GM19351 (cell line): ENCODE results near the gene ITGBL1.

Source experiments
- ATAC-seq: cut with Tn5 transposase; IDR thresholded peaks from one replicate; pipeline ENCODE4 v1.9.1; 2021; ENCODE audit warnings: mild to moderate bottlenecking, moderate library complexity; ENCODE audit not compliant: unreplicated experiment

The ITGBL1 gene

DNA sequence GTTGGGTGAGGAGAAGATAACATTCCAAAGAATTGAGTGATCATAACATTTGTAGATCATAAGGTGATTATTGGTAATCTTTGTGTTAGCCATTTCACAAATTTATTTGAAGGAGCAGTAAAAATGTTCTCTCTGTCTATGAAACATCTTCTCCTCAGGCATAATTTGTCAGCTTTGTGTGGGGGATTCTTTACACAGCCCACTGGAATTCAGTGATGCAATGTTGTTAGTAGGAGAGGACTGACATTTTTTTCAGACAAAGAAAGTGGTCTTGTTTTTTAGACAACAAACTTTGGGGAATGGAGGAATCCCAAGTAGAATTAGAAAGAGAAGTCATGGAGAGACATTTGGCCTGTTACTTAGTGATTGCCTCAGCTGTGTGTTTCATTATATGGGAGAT is 100.3 kb downstream of the ITGBL1 start:
- no peak for ATAC-seq

DNA sequence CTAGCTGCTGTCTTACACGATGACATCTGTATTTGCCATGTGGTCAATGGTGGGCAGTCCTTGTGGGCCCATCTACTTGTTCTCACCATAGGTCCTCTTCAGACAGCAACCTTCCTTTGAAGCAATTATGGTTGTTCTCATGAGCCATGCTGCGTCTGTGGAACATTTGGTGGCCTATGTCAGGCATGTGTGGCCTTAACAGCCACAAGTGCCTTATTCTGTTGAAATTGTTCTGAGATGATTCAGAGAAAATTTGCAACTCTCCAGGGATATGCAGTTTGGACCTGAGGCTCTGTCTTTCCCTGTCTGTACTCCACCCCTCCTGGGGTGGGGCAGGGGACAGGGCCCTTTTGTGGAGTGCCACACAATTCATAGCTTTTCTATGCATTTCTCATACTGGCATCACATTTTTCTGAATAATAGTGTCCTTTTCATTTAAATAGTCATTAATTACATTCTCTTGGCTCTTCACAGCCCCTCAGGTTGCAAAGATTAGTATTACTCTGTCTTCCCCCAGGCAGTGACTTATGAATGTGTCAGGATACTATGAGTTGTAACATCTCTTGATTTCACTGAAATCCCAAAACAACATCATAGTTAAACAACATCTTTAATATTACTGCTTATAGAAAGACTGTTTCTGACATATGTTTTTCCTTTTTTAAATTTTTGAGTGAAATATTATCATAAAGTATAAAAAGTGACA is 102.1 kb downstream of the ITGBL1 start:
- ATAC-seq, result no peak

DNA sequence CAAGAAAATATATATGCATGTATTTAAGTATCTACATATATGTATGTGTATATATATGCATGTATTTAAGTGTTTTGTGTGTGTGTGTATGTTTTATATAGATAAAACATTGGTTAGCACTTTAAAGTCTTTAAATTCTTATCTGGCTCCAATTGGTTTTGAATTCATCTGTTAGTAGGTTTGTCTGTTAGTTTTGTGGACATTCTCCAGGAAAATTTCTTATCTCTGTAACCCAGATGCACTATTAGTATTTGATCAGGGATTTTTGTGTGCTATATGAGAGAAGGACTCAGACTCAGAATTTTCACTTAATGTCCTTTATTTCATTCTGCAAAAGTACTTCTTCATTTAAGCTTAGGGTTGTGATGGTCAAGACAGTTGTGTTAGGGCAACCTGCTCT is 103.1 kb downstream of the ITGBL1 start:
- ATAC-seq, result no peak

DNA sequence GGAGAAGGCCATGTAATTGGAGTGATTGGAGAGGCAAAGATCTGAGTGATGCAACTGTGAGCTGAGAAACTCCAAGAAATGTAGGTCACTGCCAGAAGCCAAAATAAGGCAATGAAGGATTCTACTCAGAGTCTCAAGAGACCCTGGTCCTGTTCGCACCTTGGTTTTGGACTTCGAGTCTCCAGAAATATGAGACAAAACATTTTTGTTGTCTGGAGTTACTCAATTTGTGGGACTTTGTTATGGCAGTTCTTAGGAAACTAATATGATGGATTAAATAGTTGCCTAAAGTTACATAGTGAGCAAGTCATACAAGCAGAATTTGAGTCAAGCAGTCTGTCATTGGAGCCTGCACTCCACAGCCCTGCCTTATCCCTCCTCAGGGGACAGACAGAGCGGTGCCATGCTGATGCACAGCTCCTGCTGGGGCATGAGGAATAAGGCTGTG is 104.2 kb downstream of the ITGBL1 start:
- ATAC-seq, result no peak

DNA sequence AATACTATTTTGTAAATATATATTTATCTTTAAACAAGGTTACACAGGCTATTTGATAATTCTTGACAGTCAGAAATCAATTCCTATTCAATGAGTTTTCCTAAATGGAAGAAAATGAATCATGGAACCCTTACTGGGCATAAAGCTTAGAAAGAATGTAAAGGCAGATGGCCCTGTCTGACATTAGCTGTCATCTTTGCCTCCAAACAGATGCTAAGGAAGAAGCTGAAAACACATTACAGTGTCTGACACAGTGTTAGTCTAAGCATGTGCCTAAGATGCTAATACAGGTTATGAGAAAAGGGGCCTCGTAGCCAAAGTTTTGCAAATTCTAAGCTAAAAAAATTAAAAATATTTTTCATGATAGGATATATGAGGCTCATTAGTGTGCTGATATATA is 112.8 kb downstream of the ITGBL1 start:
- no peak for ATAC-seq

DNA sequence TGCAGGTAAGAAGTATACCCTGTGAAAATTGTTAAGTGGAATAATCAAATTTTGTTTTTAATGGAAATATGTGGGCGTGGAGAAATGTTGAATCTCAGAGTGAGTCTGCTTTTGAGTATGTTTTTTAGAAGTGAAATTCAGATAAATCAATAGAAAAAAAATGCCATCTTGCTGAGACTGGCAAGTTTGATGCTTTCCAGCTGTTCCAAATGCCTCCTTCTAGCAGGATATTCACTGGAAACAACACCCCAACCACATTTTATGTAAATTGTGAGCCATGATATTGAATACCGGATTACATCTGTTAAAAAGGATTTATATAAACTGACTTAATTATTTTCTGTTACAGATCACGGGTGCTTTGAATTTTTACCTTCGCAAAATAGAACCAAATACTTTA is 115.4 kb downstream of the ITGBL1 start:
- no peak for ATAC-seq

DNA sequence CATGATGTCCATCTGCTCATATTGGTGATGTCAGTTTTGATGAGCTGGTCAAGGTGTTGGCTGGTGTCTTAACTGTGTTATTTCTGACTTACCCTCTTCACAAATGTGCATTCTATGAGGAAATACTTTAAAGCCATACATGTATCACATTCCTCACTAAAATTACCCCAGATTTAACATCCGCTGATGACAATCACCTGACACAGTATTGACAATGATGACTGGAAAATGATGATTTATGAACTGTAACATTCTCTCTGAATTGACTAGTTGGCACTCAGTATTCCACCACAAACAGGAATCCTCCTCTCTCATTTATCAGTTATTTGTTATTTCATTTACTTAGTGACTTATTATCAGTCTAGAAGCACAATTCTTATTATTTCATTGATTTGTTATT is 117.3 kb downstream of the ITGBL1 start:
- no peak for ATAC-seq

DNA sequence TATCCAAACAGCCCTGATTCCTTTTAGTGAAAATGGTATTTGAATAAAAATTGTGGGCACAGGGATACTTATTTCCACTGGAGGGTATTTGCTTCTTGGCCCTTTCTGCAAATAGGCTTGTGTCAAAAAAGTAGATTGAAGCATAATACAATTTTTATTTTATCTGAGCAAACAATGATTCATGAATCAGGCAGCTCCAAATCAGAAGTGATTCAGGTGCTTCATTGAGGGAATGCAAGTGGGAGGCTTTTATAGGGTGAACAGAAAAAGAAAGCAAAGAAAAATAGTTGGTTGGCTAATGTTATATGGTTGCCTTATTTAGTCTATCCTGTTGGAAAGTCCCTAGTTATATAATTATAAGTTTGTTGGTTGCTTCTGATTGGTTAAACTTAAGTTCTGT is 117.9 kb downstream of the ITGBL1 start:
- ATAC-seq, result no peak

DNA sequence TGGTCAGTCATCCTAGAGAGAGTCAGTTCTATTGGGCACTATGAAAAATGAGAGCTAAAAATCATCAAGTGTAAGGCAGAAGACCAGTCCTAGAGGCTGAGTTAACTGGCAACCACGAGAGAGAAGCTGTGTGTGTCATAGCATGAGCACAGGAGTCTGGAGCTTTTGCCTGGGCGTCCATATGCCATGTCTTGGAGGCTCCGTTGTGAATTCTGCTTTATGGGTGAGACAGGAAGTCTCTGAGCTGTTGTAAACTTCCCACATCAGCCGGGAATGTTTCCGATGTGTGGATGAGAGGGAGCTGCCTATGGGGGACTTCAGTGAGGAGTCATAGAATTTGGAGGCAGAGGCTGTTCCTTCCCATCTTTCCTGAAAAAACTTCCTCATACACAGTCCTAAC is 120.0 kb downstream of the ITGBL1 start:
- no peak for ATAC-seq

DNA sequence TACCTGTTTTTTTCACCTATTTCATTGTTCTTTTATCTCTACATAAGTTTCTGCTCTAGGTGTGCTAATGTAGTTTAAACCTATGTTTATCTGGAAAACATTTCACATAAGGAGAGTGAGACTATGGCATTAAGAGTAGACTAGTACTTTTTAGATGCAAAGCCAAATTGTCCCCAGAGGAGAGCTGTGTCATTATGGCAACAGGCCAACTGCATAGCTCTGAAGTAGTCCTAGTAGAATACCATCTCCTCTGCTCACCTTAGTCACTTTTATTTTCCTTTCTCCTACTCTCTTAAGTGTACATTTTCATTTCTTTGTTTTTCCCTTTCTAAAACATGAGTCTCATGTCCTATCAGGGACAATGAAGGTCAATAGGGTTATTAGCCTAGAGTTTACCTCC is 123.1 kb downstream of the ITGBL1 start:
- no peak for ATAC-seq

DNA sequence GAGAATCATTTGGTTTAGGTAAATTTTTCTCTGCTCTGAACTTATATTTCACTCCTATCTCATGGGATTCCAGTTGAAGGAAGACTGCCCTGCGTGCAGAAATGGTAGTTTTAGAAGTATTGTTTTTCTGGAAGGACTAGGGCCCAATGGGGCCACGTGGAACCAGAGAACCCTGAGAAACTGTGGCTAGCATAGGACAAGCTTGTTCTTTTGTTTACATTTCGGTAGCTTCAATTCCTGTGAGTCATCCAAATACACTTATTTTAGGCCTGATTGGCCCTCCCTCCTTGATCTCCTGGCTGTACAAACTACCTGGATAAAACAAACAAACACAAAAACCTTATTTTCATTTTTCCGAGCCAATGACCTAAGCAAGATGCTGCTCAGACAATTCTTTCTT is 124.0 kb downstream of the ITGBL1 start:
- ATAC-seq, result no peak

DNA sequence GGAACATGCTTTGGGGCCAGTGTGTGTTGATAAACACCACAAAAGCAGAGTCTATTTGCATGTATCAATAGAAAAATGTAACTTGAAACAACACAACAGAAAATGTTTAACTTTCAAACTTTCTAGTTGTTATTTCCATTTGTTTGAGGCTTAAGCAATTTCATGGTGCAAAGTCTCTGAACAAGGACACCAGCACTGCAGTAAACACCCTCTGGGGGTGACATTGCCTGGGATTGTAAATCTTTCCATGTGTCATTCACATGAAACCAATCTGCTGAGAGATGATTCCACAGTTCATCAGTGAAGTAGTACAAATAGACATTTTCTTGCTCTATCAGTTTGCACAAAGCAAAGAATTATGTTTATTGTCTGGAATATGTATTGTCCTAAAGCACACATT is 124.5 kb downstream of the ITGBL1 start:
- ATAC-seq, result no peak

DNA sequence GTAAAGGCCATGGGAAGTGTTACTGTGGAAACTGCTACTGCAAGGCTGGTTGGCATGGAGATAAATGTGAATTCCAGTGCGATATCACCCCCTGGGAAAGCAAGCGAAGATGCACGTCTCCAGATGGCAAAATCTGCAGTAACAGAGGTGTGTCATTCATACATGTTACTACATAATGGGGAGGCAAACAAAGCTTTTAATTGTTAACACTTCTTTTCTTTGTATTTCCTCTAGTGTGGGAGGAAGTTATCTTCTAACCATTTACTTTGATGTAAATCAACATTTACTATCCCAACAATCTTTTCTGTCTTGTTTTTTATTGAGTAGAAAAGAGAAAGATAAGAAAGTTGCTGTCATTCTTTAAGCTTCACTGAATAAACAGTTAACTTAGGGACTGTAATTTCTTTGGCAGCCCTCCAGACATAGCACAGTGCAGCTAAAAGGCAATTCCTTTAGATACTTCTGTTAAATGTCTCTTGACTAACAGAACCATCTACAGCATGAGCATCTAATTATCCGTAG is 126.9 kb downstream of the ITGBL1 start:
- no peak for ATAC-seq

DNA sequence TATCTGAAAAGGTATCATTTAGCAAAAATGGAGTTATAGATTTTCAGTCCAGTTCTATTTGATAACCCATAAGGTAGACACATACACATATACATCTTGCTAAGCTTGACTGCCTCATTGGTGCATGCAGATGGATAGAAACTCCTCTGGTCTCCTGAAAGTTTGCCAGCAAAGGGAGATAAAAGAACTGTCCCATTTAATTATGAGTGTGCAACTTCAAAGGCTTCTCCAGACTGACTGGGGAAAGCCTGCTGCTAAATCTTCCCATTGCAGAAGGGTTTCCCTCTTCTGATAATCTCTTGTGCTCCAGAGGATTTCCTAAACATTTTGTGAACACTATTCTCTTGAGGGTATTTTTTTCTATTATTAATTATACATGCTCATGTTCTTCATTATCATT is 131.9 kb downstream of the ITGBL1 start:
- ATAC-seq, result no peak

DNA sequence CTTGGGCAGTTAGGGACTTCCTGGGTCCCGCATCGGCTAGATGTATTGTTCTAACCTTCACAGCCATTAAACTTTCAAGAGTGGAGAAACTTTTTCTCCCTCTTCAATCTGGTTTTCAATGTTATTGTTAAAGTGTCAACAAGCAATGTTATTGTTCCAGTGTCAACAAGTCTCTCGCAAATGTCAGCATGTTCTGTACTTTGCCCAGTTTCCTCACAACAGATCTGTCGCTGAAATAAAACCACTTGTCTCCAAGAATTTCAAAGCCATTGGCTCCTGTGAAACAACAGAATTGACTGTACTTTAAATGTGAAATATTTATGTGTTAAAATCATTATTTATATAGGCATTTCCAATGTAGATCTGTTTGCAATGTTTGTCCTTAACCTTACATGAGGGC is 138.0 kb downstream of the ITGBL1 start:
- ATAC-seq, result no peak

DNA sequence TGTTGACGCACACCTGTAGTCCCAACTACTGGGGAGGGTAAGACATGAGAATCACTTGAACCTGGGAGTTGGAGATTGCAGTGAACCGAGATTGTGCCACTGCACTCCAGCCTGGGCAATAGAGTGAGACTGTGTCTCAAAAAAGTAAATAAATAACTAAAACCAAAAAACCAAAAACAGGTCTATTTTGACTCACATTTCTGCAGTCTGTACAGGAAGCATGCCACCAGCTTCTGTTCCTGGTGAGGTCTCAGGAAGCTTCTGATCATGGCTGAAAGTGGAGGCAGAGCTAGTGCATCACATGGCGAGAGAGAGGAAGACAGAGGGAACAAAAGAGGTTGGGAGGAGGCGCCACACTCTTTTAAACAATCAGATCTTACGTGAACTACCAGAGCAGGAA is 142.5 kb downstream of the ITGBL1 start:
- no peak for ATAC-seq

DNA sequence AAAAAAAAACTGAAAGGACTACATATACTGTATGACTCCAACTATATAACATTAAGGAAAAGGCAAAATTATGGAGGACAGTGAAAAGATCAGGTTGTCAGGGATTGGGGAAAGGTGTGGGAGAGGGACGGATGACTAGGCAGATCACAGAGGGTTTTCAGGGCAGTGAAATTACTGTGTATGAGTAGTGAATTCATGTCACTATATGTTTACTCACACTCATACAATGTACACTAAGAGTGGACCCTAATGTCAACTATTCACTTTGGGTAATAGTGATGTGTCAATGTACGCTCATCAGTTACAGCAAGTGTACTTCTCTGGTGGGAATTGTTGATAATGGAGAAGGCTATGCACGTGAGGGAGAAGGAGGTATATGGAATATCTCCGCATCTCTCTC is 144.3 kb downstream of the ITGBL1 start:
- ATAC-seq, result no peak

DNA sequence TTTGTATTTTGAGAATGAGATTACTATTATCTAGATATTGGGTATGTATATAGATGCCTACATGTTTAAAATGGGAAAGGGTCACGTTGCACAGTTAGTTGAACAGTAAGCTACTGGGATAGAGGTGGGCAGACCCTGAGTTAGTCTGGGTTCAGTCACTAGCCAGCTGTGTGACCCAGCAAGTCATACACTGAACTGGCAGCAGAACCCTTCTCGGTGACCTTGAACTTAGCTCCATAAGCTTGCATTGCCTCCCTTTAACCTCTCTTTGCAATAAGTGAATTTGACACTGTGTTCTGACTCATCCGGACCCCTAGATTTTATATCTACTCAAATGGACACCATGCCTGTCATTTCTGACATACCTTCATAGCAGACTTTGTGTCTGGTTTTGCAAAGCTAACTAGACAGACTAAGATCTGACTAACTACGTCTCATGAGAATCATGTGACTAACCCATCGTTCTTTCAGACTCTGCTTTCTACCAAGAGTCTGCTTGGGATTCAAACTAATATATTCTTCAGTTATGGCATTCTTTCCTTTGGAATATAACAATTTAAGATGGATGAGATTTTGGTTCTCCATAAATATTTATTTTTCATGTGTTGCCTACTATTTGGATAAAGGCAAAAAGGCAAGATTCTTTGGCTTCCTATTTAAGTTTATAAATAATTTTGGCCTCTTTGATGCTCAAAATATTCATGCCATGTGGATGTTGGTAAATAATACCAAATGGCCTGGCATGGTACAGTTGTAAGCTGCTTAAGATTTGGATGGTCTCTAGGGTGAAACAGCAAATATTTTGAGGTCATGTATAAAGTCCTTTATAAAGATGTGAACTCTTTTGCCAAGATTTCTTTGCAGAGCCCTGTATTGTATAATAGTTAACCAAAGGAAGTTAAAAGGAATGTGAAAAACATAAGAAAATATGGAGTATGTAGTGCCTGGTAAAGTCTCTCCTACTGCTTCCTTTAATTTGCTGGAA is 159.3 kb downstream of the ITGBL1 start:
- no peak for ATAC-seq

DNA sequence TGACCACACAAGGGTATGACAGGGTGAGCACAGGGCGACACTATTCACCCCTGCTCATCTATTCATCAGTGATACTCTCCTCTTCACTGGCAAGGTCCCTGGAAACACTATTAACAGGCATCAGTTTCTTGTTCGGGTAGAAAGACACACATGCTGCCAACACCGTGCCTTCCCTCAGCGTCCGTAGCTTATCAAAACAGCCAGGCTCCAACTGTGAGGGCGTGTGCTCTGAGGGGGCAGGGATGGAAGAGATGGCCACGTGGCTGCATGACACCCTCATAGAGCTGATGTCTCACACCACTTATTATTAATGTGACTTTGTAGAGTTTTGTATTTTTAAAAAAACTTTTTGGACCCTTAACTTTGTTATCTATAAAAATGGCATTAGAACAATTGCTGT is 160.3 kb downstream of the ITGBL1 start:
- no peak for ATAC-seq

DNA sequence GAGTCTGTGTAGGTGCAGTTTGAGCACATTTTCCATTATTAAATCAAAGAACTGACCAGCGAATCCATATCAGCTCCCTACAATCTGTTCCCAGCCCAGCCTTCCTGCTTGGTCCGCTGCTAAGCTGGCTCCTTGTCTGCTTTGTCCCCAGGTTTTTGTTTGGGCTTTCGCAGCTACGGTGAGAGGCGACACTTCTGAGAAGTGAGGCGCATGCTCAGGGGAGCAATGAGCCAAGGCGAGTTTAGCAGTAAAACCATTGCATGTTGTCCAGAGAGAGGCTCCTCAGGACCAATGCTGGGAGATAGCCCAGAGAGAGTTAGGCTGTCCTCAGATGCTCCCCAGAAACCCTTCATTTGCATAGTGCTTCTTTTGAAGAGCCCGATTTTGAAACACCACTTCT is 162.0 kb downstream of the ITGBL1 start:
- no peak for ATAC-seq

DNA sequence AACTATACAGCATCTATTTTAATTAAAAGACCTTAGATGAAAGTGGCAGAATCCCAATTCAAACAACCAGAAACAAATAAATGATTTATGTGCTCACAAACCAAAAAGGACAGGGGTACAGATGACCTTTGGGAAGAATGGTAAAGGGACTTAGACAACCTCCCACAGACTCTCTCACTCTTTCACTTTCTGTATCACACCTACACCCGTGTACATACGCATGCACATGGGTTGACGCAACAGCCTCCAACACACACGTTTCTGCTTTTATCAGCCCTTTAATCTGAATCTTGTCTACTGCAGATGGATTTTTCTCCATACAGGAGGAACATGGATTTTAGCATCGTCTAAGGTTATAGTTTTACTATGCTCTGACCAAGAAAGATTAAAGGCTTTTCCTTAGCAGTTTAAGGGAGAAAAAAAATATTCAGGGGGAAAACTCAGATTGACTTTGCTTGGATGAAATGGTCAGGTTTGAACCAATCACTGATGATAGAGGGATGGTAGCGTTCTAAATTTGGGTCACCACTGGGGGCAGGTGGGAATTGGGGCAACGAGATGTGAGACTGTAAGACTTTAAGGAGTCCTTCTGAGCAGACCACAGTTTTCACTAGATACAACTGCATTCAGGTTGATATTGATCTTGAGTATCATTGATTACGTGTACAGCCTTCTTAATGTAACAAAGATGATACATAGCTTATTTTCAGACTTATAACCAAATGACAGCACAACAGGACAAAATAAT is 166.1 kb downstream of the ITGBL1 start:
- peak; percentile 95 for ATAC-seq
